ENCODE data around the gene CSNK1E. TPM values are rescaled to one million over a fixed set of nuclear protein-coding genes. Genes with fewer than 3 reads are reported as not detected.

Gene CSNK1E
- total and polyA plus RNA-seq, 2 of the 8 experiments (the other 6 are each of a cell fraction or from before 2014, with no cell fraction given): 247 to 263 TPM

GRCh38 chr22:38314051-38314932, 2.9 kb downstream of the CSNK1E start:
- peak overlapping the region; percentile 81; the same call in 1 of the 2 replicates for H3K18ac ChIP-seq (ENCODE audit: extremely low read depth, low read length)
- H2BK12ac ChIP-seq (ENCODE audit: low read depth, low read length): peak overlapping the region; percentile 20; the same call in 1 of the 2 replicates
- H3K4ac ChIP-seq (replicated peaks; ENCODE audit: insufficient read length, low read depth, low read length): peak overlapping the region; percentile 11
- H2BK5ac ChIP-seq (ENCODE audit: low read depth, low read length): peak overlapping the region; percentile 67; the same call in 1 of the 2 replicates
- no peak overlapping the region for H2AFZ ChIP-seq (ENCODE audit: low read length)
- H3K4me1 ChIP-seq (replicated peaks in 1 of 4; ENCODE audit: control insufficient read depth in 3 of 4, insufficient read depth in 4 of 4, low read length in 3 of 4): peaks cover 15 to 43% (median 36%) of the 10 kb centered on the region in 4 experiments
- H4K91ac ChIP-seq (replicated peaks; ENCODE audit: insufficient read length, low read length): peak overlapping the region; percentile 62
- ChIA-PET POLR2A (ENCODE audit: partially characterized antibody) (interaction anchor here (0.6 to 7.6 kb wide), 21 partner anchors 8 to 255 kb away, joined by 3 to 77 read pairs (median 5); no protein-coding TSS in a partner anchor), CTCF (ENCODE audit: partially characterized antibody) (interaction anchor here (1.1 to 3.4 kb wide), 6 partner anchors 9 to 99 kb away, joined by 3 to 20 read pairs (median 4); no protein-coding TSS in a partner anchor)
- peaks cover 14 to 48% (median 24%) of the 10 kb centered on the region in 4 experiments; a peak in 6 of 8 replicates for H3K36me3 ChIP-seq (ENCODE audit: control insufficient read depth in 2 of 4, insufficient read depth in 4 of 4, low read length in 3 of 4)
- WGBS, 2 experiments (ENCODE audit: extremely low coverage in 1 of 2, insufficient coverage in 1 of 2, insufficient read length in 1 of 2, insufficient replicate concordance in 2 of 2, low coverage in 1 of 2, low lambda C conversion rate in 2 of 2, missing lambda C conversion rate in 1 of 2): 77% methylated on average over 22 of the region's 23 CpGs; no CpG with 5 or more reads in 1 of the 2 experiments
- no peak overlapping the region for H3K14ac ChIP-seq (ENCODE audit: insufficient read length)
- DNase-seq (ENCODE audit: low read depth in 1 of 2, low spot score in 2 of 2) (no peak), FAIRE-seq (no peak)
- H4K20me1 ChIP-seq (replicated peaks in 1 of 2; ENCODE audit: control insufficient read depth in 1 of 2, insufficient read depth in 2 of 2, low read length in 2 of 2): peaks cover 43 to 54% of the 10 kb centered on the region in 2 experiments
- no peak overlapping the region for H2BK120ac ChIP-seq (replicated peaks; ENCODE audit: low read depth, low read length)
- peak overlapping the region; percentile 92; the same call in 1 of the 2 replicates for H4K8ac ChIP-seq (ENCODE audit: extremely low read depth, insufficient read depth, low read length)
- H3K56ac ChIP-seq (replicated peaks; ENCODE audit: insufficient read length, low read depth, low read length): no peak overlapping the region
- no peaks in the 10 kb centered on the region for H3K9me3 ChIP-seq (ENCODE audit: insufficient read depth in 2 of 2, low read depth in 1 of 2, low read length in 1 of 2)
- H2BK15ac ChIP-seq (ENCODE audit: low read length): no peak overlapping the region; the same call in 1 of the 2 replicates
- peaks cover 60 to 93% of the 10 kb centered on the region in 2 experiments for H3K79me2 ChIP-seq (ENCODE audit: control insufficient read depth in 1 of 2, insufficient read depth in 2 of 2, low read length in 2 of 2)
- H3K27me3 ChIP-seq (replicated peaks in 1 of 4; ENCODE audit: control insufficient read depth in 3 of 4, extremely low read depth in 1 of 4, insufficient read depth in 3 of 4, low read length in 3 of 4): no peaks in the 10 kb centered on the region
- H2AK5ac ChIP-seq (ENCODE audit: low read depth, low read length): no peak overlapping the region; the same call in 1 of the 2 replicates
- H3K4me2 ChIP-seq (ENCODE audit: insufficient read depth in 1 of 2, low read depth in 2 of 2, low read length in 2 of 2): peak overlapping the region; percentile 72 to 91
- H2BK20ac ChIP-seq (ENCODE audit: low read length): no peak overlapping the region
- peaks cover 20% of the 10 kb centered on the region for H3K79me1 ChIP-seq (ENCODE audit: low read depth, low read length)
- H3K23me2 ChIP-seq (ENCODE audit: low read depth, low read length): peaks cover 10% of the 10 kb centered on the region; the same call in 1 of the 2 replicates
- no peak overlapping the region for H3K23ac ChIP-seq (ENCODE audit: insufficient read length)
- H3K27ac ChIP-seq (ENCODE audit: low read depth, low read length): peak overlapping the region; percentile 54; the same call in 1 of the 2 replicates
- peak overlapping the region; percentile 39 for H4K5ac ChIP-seq (ENCODE audit: insufficient read length, low read depth, low read length)
- peak overlapping the region in 3 of 4 experiments; percentile 23 to 99 (median 94); a peak in 6 of 8 replicates for H3K4me3 ChIP-seq (ENCODE audit: extremely low read depth in 1 of 4, insufficient read depth in 2 of 4, low read depth in 3 of 4, low read length in 4 of 4)
- H3K9ac ChIP-seq (replicated peaks in 1 of 4; ENCODE audit: extremely low read depth in 1 of 4, low read depth in 3 of 4, low read length in 3 of 4): peak overlapping the region in 1 of 4 experiments; percentile 24; a peak in 2 of 7 replicates
- TF ChIP-seq KDM1A (IDR thresholded peaks at IDR 0.05; ENCODE audit: borderline replicate concordance, low read length): no peak
- TF ChIP-seq GABPA (IDR thresholded peaks at IDR 0.05; ENCODE audit: borderline replicate concordance, insufficient read depth, low read length): no peak
- TF ChIP-seq CHD2 (IDR thresholded peaks at IDR 0.05; ENCODE audit: low read length): no peak
- TF ChIP-seq MAFK (IDR thresholded peaks at IDR 0.05; ENCODE audit: low read depth, low read length): no peak
- TF ChIP-seq TEAD4 (IDR thresholded peaks at IDR 0.05; ENCODE audit: low read depth, low read length): no peak
- TF ChIP-seq CBX5 (IDR thresholded peaks at IDR 0.05; ENCODE audit: low read depth, low read length): no peak
- TF ChIP-seq CBX8 (IDR thresholded peaks at IDR 0.05; ENCODE audit: borderline replicate concordance, low read depth, low read length): no peak
- no peak for TF ChIP-seq SUZ12 (IDR thresholded peaks at IDR 0.05; ENCODE audit: low read length)
- no peak for TF ChIP-seq HDAC2 (IDR thresholded peaks at IDR 0.05; ENCODE audit: borderline replicate concordance in 1 of 2, low read depth in 2 of 2, low read length in 2 of 2)
- TF ChIP-seq KDM4A (IDR thresholded peaks at IDR 0.05; ENCODE audit: low read depth, low read length, severe bottlenecking): no peak

Measured in H1 (cell line).